NCI-H2227 treated with DMSO at 0.1 percent for 48 hours (cell line): Measurements from ENCODE around the gene WDR90.

Experiments
- DNase-seq: peaks from one replicate; lab custom pipeline; 2025; lab: John Stamatoyannopoulos, UW

Gene WDR90

DNA sequence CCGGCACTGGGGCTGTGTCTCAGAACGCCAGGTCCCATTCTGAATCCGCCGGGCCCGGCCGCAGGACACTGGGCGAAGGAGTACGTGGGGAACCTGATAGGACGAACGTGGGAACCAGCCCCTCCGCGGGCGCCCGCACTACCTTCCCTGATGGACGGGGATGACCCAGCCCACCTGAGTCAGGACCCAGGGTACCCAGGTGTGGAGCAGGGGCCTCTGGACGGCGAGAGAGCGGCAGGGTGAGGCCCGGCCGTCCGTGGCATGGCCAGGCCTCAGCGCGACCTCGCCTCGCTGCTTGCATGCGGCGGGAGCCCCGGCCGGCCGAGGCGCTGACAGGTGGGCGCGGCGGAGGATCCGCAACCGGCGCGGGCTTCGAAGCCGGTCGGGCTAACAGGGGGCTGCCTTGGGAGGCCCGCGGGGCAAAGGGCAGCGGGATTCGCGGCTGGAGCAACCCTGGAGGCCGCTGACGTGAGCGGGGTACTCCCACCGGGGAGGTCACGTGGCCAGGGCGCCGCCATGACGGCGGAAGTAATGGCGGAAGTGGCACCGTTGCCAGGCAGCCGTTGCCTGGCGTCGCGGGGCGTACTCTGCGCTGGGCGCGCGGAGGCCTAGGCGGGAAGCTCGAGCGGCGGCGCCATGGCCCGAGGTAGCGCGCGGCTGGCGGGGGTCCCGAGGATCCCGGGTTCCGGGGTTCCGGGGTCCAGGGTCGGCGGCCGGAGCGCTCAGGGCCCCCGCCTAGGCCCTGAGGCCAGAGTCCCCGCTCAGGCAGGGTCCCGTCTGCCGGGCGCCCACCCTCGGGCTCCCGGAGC, at the start of gene WDR90:
Gene WDR90 (plus strand): TSS at position 585 of the 809 bp plus-strand sequence. CDS start 52 bp downstream, at position 637.
- peak; percentile 89 for DNase-seq

DNA sequence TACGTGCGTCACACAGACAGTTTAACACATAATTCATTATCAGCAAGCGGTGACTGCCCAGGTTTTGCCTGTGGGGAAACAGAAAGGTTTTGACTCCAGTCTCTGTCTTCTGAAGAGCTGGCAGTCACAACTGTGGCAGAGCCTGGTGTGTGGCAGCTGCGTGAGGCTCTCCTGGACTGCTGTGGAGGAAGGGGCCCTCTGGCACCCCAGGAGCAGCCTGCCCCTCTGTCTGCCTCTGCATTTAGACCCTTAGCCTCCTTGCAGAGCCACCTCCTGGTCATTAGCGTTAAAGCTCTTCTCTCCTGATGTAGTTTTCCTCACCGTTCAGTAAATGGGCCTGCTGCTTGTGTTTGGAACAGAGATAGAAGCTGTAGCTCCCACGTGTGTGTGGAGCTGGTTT, 48.4 kb upstream of the WDR90 start:
- DNase-seq: no peak

DNA sequence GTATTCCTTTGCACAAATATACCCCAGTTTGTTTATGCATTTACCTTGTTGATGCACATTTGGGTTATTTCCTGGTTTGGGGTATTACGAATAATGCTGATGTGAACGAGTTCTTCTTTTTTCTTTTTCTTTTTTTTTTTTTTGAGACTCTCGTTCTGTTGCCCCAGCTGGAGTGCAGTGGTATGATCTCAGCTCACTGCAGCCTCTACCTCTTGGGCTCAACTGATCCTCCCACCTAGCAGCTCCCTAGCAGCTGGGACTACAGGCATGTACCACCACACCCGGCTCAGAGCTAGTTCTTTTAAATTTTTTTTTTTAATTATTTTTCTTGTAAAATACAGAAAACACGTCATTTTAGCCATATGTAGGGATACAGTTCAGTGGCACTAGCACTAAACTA, 45.2 kb upstream of the WDR90 start:
- DNase-seq: no peak

DNA sequence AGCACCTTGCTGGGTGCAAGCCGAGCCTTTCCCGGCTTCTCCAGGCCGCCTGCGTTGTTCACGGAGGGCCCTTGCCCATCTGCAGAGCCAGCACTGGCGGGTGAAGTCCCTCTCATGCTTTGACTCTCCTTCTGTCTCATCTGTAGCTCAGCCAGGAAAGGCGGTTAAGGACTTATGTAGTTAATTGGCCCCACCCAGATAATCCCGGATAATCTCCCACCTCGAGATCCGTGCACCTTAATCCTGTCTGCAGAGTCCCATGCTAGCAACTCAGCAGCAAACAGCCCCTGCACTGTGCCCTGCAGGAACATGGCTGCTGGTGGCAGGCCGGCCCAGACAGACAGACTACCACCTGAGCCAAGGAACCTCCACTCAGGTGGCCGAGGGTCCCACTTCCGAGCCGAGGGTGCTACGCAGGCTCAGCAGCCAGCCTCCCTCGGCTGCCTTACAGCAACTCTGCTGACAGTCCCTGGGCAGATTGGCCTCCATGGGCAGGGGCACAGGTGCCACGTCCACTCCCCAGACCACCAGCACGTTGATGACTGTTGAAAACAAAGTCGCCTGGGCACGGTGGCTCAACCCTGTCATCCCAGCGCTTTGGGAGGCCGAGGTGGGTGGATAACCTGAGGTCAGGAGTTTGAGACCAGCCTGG, 42.4 kb upstream of the WDR90 start:
- DNase-seq: no peak

DNA sequence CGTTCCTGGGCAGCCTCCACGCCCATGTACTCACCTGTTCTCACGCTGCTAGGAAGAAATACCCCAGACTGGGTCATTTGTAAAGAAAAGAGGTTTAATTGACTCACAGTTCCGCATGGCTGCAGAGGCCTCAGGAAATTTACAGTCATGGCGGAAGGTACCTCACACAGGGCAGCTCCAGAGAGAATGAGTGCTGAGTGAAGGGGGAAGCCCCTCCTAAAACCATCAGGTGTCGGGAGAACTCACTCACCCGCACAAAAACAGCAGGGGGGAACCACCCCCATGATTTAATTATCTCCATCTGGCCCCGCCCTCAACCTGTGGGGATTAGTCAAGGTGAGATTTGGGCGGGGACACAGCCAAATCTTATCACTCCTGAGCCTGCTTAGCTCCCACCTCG, 41.1 kb upstream of the WDR90 start:
- DNase-seq: no peak

DNA sequence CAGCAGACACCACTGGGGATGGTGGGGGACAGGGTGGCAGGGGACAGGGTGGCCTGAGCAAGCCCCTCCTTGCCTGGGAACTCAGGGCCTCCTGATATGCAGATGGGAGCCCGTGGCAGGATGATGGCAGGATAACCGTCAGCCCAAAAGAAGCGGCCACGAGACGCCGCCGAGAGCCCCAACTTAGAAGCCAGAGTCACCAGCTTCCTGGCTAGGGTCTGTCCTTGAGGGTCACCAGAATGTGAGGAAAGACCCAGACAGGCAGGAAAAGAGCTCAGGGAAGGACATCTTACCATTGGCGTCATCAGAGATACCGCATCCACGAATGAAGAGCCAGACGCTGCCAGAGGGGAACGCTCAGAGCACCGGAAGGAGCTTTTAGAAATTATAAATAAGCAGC, 39.8 kb upstream of the WDR90 start:
- no peak for DNase-seq

DNA sequence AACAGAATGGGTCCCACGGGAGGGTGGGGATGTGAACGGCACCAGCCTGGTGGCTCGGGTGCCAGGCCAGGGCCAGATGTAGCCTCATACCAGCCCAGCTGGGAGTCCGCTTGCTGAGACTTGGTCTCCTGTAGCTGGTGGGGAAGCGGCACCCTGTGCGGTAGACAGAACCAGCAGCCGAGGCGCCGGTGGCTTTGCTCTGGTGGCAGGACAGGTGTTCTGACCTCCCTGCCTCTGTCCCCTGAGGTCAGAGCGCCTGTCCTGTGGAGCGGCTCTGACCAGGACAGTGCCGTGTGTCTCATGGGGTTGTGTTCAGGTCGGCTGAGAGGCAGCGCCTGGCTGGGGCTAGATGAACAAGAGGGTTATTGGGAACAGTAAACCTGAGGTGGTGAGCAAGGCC, 39.2 kb upstream of the WDR90 start:
- DNase-seq: no peak

DNA sequence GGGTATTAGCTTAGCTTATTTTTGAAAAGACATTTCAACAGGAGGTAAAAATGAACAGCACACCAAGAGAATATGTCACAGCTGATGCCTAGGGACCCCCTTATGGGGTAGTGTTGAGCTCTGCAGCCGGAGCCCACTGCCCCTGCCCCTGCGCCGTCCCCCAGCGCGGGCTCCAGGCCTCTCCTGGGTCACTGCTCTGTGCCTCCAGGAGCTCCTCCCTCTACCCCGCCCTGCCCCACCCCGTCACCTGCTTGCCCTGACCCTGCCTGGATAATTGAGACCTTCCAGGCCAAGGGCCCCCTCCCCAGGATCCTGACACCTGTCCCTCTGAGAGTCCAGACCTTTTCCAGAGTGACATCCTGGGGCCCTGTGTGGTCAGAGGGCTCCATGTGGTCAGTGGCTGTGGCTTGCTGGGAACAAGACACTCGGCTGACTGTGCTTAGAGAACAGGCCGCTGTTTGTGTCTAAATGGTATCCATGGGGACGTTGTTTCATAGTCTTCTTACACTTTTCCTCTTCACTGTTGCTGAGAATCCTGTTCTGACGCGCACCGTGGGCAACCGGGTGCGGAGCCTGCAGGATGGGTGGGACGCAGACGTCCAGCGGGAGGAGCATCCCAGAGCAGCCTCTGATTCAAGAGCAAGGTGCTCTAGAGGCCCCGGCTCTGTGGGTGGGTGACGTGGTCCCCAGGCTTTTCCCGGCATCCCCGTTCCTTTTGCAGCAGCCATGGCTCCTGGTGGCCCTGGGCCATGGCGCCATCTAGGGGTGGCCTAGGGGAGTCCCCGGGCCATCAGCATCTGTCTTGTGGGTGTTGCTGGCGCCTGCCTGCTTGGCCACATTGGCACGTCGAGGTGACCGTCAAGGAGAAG, 38.4 kb upstream of the WDR90 start:
- DNase-seq: no peak

DNA sequence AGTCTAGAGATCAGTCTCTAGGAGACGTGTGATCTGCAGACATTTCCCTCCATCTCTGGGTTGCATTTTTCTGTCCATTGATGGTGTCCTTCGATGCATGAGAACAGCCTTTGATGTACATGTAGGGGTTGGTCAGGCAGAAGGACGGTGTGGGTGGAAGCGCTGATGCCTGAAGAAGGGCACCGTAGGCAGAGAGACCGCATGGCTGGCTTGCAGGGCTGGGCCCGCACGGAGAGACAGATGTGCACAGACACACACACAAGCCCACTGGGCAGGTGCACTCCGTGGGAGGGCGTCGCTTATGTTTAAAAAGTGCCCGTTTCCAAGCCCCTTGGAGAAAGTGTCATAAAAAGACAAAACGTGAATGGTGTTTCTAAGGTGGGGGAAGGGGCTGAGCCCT, 34.0 kb upstream of the WDR90 start:
- no peak for DNase-seq

DNA sequence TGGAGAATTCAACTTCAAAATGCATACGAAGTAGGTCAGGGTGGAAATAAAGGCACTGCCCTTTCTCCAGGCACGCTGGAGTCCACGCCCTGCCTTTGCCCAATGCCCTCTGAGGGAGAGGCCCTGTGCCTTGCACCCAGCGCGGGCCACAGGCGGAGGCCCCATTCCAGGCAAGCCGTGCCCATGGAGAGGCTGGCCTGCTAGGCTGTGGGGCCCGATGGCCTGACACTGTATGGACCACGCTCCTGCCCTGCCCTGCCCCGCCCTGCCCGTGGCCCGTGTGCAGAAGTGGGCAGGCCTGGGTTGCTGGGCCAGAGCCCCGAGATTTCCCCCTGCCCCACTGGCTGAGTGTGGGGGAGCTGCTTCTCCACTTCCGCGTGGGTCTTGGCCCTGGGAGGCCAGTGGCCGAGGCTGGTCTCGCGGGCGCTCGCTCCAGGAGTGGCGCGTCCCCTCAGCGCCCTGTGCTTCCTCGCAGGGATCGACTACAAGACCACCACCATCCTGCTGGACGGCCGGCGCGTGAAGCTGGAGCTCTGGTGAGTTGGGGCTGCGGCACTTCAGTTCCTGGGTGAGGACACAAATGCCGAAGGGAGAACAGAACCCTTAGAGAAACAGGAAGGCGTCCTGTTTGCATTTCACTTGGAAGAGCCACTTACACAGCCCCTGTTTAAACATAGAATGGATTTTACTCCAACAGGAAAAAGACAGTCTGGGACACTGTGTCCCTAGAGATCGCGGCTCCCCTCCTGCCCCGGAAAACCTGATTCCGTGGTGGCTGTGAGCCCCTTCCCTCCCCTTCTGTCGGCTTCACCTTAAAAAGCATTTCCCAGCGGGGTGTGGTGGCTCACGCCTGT, 32.2 kb upstream of the WDR90 start:
- no peak for DNase-seq

DNA sequence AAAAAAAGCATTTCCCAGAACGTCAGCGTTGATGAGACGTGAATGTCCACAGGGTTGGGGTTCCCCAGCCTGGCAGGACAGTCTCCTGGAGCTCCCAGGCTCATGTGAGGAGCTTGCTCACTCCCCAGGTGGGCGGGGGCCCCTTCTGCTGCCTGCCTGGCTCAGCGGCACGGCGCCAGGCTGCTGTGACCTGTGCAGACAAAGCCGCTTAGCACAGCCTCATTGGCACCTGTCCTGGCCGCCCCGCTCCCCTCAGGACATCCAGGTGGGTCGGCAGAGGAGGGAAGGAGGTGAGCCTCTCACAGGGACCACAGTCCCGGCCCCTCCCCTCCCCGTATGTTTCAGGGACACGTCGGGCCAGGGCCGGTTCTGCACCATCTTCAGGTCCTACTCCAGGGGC, 31.3 kb upstream of the WDR90 start:
- no peak for DNase-seq

DNA sequence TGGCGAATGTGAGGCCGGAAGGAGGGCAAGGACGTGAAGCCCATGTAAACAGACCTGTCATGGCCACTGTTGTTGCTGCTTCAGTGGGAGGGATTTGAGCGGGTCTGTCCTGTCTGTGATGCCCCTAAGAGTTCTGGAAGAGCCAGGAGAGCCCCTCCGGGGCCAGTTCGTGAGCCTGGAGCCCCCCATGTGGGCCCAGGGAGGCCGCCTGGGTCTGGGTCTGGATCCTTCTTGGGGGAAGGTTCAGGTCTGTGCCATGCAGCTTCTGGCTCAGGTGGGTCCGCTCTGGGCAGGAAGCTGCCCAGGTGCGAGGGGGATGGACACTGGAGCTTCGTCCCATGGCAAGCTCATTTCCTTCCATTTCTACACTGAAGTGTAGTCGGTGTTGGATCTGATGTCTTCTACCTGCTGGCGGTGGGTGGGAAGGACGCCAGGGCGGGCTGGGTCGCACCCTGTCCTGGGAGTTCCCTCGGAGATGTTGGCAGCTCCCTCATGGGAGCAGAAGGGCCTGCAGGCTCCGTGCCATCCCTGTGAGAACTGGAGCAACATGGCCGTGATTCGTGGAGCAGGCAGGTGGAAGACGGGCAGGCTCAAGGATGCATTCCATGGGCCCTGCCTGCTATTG, 29.6 kb upstream of the WDR90 start:
- no peak for DNase-seq

DNA sequence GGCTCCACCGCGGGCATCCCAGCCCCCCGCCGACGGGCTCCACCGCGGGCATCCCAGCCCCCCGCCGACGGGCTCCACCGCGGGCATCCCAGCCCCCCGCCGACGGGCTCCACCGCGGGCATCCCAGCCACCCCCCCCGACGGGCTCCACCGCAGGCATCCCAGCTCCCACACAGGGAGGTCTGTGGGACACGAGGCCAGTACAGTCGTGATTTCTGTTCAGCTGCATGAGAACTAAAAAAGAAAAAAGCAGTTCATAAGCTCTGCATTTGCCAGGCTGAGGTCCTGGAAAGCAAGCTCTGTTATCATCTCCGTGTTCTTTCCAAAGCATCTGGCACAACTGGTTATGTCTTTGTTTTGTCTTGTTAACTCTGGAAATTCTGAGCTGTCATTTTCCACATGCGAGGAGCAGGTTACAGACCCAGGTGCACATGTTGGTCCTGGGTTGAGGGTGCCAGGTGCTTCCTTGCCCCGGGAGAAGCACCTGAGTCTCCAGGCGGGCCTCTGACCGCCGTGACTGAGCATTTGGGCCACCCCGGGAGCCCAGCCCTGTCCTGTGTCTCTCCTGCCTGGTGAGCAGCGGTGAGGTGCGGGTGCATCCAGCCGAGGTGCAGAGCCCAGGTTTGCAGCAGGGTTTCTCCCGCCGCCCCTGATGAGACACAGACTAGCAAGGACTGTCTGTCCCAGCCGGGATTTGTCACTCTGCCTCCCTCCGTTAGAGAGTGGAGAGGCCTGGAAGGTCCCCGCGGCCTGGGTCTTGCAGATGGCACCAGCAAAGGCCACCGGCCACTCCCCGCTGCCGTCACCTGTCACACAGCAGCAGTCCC, 28.3 kb upstream of the WDR90 start:
- no peak for DNase-seq

DNA sequence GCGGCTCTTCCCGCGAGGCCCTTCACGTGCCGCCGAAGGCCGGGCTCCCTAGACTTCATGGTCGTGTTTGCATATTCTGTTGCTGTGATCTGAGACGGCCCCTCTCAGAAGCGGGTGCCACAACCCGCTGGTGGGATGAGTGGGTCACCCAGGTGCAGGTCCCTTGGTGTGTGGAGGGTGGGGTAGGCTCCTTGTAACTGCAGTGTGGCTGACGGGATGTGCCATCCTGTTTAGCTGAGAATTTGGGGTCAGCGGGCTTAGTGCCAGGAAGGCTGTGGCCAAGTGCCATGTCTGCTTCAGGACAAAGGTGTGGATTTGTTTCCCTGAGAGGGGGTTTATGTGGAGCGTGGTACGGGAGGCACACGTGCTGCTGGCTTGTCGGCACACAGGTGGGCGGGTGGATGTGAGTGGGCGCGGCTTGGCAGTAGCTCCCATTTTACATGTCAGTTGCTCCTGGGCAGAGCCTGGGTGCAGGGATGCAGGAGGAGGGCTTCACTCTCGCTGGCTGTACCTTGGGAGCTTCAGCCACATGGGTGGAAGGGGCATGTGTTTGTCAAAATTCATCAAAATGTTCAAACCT, 27.5 kb upstream of the WDR90 start:
- DNase-seq: no peak

DNA sequence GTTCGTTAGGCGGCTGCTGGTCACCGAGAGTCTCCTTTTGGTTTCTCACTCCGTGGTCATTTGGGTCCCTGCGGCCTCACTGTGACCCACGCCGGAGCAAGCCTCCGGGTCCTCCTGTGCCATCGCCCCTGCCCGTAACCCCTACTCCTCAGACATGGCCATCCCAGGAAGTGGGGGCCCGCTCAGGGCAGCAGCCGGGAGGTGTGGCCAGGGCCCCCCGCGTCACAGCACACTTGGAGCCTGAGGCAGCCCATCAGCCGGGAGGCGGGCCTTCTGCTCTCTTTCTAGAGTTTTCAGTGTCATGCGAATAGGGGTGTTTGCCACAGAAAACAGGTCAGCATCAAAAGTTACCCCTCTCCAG, 26.3 kb upstream of the WDR90 start:
- DNase-seq: no peak

DNA sequence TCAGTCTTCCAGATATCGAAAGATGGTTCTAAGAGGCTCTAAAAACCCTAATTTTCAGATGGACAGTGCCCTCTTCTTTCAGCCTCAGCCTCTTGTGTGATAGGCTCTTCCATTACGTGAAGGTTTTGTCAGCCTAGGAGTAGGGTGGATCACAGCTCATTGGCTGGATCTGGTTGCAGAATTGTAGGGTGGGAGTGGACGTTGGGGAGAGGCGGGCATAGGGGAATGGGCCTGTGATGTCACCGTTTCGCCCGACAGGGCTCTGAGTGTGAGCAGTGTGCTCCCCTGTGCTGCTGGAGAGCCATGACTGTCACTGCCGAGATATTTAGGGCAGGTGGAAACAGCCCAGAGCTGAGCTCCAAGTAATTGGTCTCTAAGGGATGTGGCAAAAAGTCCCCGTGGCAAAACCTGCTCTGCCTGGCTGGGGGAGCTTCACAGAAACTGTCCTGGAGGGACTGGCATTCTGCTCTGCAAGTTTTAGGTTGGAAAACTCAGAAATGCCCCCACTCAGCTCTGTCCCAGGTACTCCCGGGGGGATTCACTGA, 24.6 kb upstream of the WDR90 start:
- DNase-seq: no peak

DNA sequence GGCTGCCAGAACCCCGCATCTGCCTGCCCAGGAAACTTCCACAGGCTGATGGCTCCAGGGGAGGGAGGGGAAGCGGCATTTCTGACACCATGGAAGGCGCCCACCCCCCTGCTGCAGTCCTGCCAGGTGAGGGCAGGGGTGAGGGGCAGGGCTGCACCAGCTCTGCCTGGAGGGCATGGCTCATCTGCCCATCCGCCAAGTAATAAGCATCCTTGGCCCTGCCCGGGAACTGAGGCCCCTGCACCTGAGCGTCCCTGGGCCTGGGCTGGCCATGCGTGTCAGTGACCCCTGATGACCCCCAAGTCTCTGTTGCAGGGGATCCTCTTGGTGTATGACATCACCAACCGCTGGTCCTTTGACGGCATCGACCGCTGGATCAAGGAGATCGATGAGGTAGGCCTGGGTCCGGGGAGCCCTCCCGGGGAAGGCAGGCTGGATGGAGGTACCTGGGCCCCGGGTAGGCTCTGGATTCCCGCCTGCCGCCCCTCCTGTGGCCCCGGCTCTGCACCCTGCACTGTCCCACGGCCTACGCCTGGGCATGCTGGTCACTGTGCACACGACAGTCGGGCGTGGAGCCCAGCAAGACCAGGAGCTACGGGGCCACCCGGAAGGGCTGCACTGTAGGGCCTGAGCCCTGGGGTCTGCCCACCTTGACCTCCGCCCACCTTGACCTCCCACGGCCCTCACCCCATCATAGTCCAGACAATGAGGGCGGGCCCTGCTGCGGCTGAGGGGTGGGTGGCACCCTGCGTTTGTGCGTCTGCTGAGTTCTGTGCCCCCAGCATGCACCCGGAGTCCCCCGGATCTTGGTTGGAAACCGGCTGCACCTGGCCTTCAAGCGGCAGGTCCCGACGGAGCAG, 23.8 kb upstream of the WDR90 start:
- DNase-seq: no peak

DNA sequence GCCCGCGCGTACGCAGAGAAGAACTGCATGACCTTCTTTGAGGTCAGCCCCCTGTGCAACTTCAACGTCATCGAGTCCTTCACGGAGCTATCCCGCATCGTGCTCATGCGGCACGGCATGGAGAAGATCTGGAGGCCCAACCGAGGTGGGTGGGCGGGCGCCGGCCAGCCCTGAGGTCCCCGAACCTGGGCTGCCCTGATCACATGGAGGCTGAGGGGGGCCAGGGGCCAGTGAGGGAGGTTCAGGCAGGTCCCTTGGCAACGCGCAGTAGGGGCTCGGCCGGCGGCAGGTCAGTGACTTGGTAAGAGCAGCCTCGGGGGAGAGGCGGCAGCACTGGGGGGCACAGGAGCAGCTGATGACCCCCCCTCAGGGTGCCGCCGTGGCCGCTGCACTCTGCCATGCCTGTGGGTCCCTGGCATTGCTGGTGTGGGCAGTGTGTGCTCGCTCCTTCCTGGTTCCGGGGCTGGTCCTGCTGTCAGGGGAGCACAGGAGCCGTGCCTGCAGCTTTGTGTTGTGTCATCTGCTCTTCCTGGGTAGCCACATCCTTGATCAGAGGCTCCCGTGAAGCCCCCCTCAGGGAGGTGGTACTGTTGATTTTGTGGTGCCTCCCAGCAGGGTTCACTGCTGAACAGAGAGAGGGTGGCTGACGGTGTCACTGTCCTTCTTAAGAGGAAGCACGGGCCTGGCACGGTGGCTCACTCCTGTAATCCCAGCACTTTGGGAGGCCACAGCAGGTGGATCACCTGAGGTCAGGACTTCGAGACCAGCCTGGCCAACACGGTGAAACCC, 23.0 kb upstream of the WDR90 start:
- DNase-seq: no peak
